AG09319 (cell line): ENCODE measurements around the gene NKX2-3.

ENCODE experiments used
- DNase-seq: peaks from one replicate; pipeline ENCODE4 v3.0.0-alpha.2; 2010; ENCODE audit warnings: low read depth; ENCODE audit errors: extremely low read depth
- CTCF ChIP-seq: IDR thresholded peaks from 2 replicates; pipeline ENCODE4 v1.5.1; 2011; ENCODE audit warnings: low read depth, mild to moderate bottlenecking, inconsistent platforms, low read length, moderate library complexity

Gene NKX2-3

GRCh38 chr10:99522470-99523250, 10.1 kb upstream of the NKX2-3 start:
- TF ChIP-seq CTCF, result no peak
- DNase-seq, result no peak

- no peak for DNase-seq
- TF ChIP-seq CTCF, result no peak
Measured at GRCh38 chr10:99523251-99523773, 9.4 kb upstream of the NKX2-3 start.

- no peak for DNase-seq
- TF ChIP-seq CTCF, result no peak
Measured at GRCh38 chr10:99524050-99524666, 8.6 kb upstream of the NKX2-3 start.

- DNase-seq, result no peak
Measured at GRCh38 chr10:99524736-99525380, 7.9 kb upstream of the NKX2-3 start.

GRCh38 chr10:99525897-99526296, 6.8 kb upstream of the NKX2-3 start:
- no peak for DNase-seq
- TF ChIP-seq CTCF, result no peak

More at GRCh38 chr10:99524736-99525380, 7.9 kb upstream of the NKX2-3 start:
- TF ChIP-seq CTCF, result no peak

- no peak for DNase-seq
- TF ChIP-seq CTCF, result no peak
Measured at GRCh38 chr10:99526861-99527504, 5.8 kb upstream of the NKX2-3 start.
